NCI-H2171 treated with DMSO at 0.1 percent for 48 hours (cell line): ENCODE measurements around the gene COPG2.

Experiments
- DNase-seq: peaks from one replicate; lab custom pipeline; 2025; lab: John Stamatoyannopoulos, UW

The COPG2 gene

DNA sequence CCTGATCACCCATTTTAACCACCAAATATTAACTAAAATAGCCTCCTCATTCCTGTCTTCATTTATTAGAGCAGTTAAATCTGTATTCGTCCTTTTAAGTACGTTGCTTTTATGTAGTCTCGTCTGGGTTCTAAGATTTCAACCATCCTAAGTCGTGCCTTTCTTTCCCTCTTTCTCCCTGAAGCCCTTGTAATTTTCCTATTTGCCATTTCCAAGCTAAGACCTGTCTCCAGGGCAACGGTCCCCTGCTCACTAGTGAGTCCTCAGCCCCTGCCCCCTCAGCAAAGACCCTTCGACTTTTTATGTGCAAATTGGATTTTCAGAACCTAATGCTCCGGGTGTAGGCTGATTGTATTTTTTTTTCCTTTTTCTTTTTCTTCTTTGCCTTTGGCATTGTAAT lies 192.8 kb downstream of the COPG2 start:
- DNase-seq = no peak

DNA sequence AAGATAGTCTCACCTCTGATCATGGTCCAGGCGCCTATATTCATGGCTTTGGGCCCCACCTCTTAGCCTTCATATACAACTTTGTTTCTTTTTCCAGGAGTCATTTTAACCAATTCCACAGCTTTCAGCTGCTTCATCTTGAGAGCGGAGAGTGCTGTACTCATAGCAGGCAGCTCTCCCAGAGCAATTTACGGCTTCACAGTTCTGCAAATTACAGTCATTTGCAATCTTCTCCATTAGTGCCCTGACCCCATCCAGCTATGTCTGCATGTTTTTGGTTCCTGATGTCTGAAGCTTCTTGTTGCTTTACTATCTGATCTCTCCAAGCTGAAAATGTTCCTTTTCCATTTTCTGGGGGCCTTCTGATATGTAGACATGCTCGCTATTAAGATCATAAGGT lies 194.7 kb downstream of the COPG2 start:
- no peak for DNase-seq

DNA sequence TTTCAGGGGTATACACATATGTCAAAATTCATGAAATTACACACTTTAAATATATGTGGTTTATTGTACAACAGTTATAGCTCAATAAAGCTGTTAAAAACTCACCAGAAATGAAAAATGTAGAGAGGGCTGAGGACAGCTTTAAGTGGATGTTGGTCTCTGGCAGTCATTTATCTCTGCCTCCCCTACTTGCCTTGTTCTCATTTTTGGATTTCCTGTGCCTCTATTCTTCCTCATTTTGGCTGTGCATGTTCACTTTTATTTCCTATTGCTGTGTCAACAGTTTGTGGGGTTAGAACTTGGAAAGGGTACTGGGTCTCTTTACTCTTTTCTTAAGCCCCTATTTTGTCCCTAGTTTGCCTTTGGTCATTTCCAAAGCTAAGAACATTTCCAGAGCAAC lies 195.3 kb downstream of the COPG2 start:
- no peak for DNase-seq

DNA sequence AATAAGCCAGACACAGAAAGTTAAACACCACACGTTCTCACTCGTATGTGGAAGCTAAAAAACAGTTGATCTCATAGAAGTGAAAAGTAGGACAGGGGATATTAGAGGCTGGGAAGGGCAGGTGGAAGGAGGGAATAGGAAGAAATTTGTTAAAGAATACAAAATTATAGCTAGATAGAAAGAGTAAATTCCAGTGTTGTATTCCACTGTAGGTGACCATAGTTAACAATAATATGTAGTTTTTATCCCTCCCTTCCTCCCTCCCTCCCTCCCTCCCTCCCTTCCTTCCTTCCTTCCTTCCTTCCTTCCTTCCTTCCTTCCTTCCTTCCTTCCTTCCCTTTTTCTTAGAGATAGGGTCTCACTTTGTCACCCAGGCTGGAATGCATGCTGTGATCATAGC lies 196.6 kb downstream of the COPG2 start:
- DNase-seq = no peak

DNA sequence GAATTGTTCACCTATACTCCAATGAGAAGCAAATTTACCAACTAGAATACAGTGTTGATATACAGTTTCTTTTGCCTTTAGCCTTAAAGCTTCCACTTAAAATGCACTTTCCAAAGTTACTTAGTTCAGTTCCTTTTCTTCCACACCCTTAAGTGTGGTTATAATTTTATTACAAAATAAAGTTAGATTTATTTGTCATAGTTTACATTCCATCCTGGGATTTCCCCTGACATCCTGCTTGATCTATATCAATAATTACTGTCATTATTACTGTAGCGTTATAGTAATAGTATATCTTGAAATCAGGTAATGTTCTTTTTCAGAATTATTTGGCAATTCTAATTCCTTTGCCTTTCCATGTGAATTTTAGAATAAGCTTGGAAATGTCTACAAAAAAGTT lies 199.9 kb downstream of the COPG2 start:
- DNase-seq = no peak

DNA sequence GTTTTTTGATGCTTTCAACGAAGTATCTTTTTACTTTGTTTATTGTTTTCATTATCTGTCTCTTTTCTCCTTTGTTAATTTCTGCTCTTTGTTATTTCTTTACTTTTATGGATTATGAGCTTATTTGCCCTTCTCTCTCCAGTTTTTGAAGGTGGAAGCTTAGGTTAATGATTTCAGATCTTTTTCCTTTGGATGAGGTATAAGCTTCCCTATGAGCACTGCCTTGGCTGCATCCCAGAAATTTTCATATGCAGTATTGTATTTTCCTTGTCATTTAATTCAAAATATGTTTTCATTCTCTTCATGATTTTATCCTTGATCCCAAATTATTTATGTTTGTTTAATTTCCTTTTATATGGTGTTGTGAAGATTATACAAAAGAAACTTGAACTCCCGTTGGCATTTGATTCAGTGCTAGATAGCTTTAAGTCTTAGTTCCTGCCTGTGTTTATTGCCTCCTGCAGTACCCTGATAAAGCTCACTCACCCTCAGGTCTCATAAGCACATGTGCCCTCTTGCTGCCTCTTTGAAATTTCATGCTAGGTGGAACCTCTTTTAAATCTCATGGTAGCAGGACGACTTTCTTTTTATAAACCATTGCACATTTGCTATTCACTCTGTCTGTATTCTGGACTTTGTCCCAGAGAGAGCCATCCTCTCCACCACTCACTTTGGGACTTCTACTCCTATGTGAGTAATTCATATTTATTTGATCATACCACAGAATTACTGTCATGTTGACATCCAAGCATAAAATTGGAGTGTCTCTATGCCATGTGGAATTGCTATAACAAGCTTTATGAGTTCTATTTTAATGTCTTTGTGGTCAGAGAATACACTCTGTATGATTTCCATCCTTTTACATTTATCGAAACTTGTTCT lies 204.8 kb downstream of the COPG2 start:
- no peak for DNase-seq

DNA sequence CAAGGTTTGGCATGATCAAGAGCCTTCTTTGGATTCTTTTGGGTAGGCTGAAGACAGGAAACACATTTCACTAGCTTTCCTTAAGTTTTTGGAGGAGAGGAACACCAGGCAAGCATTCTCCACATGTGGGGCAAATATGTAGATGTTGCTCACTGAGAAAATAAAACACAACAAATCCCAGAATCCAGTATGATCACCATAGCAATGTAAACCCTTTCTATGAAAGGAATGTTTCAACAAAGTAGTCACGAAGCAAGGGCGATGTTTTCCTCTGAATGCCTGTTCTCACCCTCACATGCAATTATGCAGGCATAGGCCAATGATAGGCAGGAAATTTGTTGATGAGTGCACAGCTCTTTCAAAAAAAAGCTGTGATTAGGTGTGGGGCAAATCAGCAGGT lies 207.3 kb downstream of the COPG2 start:
- no peak for DNase-seq

DNA sequence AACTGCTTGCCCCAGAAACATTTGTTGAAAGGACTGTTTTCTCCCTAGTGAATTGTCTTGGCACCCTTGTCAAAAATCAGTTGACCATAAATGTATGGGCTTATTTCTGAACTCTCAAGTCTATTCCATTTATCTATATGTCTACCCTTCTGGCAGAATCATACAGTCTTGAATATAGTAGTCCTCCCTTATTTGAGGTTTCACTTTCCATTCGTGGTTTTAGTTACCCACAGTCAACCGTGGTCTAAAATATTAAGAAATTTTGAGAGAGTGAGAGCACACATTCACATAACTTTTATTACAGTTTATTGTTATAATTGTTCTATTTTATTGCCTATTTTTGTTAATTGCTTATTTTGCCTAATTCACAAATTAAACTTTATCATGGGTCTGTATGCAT lies 210.3 kb downstream of the COPG2 start:
- no peak for DNase-seq
